Cardiac muscle cell (in vitro differentiated cells and primary cell): Measurements from ENCODE around the gene DHX58. TPM values are rescaled to one million over a fixed set of nuclear protein-coding genes. Genes with fewer than 3 reads are reported as not detected.
"Not testable (repeated sequence)": the region's sequence is repeated elsewhere in the genome, so short reads cannot be mapped to it uniquely, and the experiment has no call there.

Experiments
- DNase-seq, 2 donors: peaks; one replicate each; pipeline versions ENCODE4 v3.0.0 to v3.0.0-alpha.2; 2010 to 2017; ENCODE audit warnings: low read depth in 1 of 2, low spot score in 1 of 2
- H3K27ac ChIP-seq: fragments of 200-600 bp; sonication (generic); 2 replicates; pipeline ENCODE4 v1.5.1; 2016
- H3K27me3 ChIP-seq: fragments of 200-600 bp; sonication (generic); 2 replicates; pipeline ENCODE4 v1.6.0; 2016; ENCODE audit warnings: control low read depth
- H3K36me3 ChIP-seq: fragments of 200-600 bp; sonication (generic); 2 replicates; pipeline ENCODE4 v1.5.1; 2016; ENCODE audit warnings: control low read depth
- H3K4me1 ChIP-seq: fragments of 200-600 bp; sonication (generic); 2 replicates; pipeline ENCODE4 v1.8.1; 2017; ENCODE audit warnings: low read depth, mild to moderate bottlenecking, mixed run types
- H3K4me3 ChIP-seq: fragments of 200-600 bp; sonication (generic); 2 replicates; pipeline ENCODE4 v1.5.1; 2016; ENCODE audit warnings: mild to moderate bottlenecking
- H3K9me3 ChIP-seq: fragments of 200-600 bp; sonication (generic); 2 replicates; pipeline ENCODE4 v1.5.1; 2017; ENCODE audit warnings: low read depth, mild to moderate bottlenecking, control low read depth
- polyA plus RNA-seq: library from polyadenylated mRNA; unstranded; fragments of >200 nt; fragmentation: Nextera tagmentation; extraction: Ambion mirVana; gene quantifications from 2 replicates; pipeline ENCODE4 v1.2.1, GENCODE V29; 2016
- total RNA-seq: library from RNA; depleted of rRNA; stranded (reverse); fragments of >200 nt; gene quantifications from 2 replicates; pipeline ENCODE4 v1.2.3, GENCODE V29; 2016
- TF ChIP-seq, protein P1 (sequence below): IDR thresholded peaks from 2 replicates; pipeline ENCODE4 v1.5.1; 2012; ENCODE audit warnings: low read depth, mild to moderate bottlenecking, low read length

Gene DHX58
- total and polyA plus RNA-seq, 2 experiments from 2014 or later, result 0.42 TPM; not detected in 1

DNA sequence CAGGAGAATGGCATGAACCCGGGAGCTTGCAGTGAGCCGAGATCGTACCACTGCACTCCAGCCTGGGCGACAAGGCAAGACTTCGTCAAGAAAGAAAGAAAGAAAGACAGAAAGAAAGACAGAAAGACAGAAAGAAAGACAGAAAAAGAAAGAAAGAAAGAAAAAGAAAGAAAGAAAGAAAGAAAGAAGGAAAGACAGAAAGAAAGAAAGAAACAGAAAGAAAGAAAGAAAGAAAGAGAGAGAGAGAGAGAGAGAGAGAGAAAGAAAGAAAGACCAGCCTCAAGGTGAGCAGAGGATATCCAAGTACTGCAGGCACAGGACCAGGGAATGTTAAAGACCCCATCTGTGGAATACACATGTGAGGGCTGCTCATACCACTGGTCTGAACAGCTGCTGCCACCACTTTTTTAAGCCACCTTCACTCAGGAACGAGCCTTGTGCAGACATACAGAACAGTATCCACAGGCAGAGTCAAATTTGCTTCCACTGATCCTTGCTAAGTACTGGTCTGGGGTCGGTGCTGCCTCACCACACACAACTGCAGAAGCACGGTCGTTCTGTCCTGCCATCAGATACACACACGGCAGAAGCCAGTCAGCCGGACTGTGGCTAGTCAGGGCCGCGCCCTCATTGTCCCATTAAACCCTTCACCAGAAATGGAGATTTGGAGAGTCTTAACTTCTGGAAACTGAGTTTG is 34.5 kb upstream of the DHX58 start:
- no peak for DNase-seq
- Histone ChIP-seq H3K4me1 (peaks cover 13% of the 10 kb centered on the region), H3K27me3 (no peaks in the 10 kb centered on the region), H3K36me3 (no peaks in the 10 kb centered on the region), H3K9me3 (no peaks in the 10 kb centered on the region), H3K4me3 (no peak overlapping the region), H3K27ac (no peak overlapping the region)
- TF ChIP-seq, protein P1, sequence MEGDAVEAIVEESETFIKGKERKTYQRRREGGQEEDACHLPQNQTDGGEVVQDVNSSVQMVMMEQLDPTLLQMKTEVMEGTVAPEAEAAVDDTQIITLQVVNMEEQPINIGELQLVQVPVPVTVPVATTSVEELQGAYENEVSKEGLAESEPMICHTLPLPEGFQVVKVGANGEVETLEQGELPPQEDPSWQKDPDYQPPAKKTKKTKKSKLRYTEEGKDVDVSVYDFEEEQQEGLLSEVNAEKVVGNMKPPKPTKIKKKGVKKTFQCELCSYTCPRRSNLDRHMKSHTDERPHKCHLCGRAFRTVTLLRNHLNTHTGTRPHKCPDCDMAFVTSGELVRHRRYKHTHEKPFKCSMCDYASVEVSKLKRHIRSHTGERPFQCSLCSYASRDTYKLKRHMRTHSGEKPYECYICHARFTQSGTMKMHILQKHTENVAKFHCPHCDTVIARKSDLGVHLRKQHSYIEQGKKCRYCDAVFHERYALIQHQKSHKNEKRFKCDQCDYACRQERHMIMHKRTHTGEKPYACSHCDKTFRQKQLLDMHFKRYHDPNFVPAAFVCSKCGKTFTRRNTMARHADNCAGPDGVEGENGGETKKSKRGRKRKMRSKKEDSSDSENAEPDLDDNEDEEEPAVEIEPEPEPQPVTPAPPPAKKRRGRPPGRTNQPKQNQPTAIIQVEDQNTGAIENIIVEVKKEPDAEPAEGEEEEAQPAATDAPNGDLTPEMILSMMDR, result no peak

DNA sequence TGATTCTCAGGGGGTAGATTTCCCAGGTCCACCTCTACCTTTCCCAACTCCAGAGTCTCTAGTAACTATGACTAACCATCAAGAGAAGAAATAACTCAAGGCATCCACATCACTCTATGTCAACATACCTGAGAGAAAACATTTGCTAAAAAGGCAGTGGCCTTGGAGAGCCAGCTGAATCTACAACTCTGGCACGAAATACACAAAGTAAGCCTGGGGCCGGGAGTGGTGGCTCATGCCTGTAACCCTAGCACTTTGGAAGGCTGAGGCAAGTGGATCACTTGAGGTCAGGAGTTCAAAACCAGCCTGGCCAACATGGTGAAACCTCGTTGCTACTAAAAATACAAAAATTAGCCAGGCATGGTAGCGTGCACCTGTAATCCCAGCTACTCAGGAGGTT is 30.6 kb upstream of the DHX58 start:
- H3K9me3 ChIP-seq, H3K27me3 ChIP-seq, DNase-seq, H3K4me3 ChIP-seq, H3K36me3 ChIP-seq: not testable (repeated sequence)
- H3K4me1 ChIP-seq, result peaks cover 24% of the 10 kb centered on the region
- peak overlapping the region; percentile 85 for H3K27ac ChIP-seq

DNA sequence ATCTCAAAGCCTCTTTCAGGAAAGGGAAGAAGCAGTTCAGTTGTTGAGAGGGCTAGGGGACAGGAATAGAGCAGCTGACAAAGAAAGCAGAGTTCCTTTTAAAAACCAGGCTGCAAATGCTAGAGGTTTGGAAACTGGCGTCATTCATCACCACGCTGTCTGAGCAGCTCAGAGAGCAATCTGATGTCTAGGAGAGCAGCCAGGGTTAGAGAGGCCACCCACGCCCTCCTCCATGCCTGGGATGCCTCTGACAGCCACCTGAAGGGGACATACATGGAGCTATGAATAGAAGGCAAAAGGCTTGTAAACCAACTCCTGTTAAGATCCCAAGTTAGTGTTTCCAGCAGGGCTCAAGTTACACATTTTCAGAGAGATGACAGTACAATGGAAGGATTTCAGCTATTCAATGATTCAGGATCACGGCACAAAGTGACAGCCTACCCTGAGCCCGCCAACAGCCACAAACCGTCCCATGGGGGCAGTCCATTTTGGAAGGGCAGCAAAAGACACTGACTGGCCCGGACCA is 29.9 kb upstream of the DHX58 start:
- no peaks in the 10 kb centered on the region for H3K27me3 ChIP-seq
- TF ChIP-seq, protein P1, result no peak
- peaks cover 24% of the 10 kb centered on the region for H3K4me1 ChIP-seq
- H3K36me3 ChIP-seq, result no peaks in the 10 kb centered on the region
- H3K4me3 ChIP-seq, result no peak overlapping the region
- H3K9me3 ChIP-seq, result no peaks in the 10 kb centered on the region
- peak; percentile 16 to 82 for DNase-seq
- peak overlapping the region; percentile 85 for H3K27ac ChIP-seq

DNA sequence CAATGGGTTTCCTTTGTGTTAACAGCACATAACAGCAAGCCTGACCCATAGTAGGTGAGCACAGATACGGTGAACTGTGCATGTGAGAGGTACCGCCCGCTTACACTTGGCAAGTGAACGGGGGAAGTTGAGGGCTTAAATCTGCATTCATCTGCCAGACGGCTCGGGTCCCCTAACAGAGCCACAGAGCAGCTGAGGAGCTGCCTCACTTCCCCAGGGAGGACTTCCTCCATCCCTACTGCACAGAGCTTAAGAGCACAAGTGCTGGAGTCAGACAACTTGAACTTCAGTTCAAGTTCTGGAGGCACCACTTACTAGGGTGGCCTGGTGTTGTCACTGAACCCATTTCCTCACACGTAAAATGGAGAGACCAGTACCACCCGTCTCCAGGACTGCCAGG is 28.9 kb upstream of the DHX58 start:
- Histone ChIP-seq H3K4me1 (peaks cover 24% of the 10 kb centered on the region), H3K36me3 (no peaks in the 10 kb centered on the region), H3K4me3 (no peak overlapping the region), H3K27me3 (no peaks in the 10 kb centered on the region), H3K9me3 (no peaks in the 10 kb centered on the region), H3K27ac (peak overlapping the region; percentile 85)
- TF ChIP-seq, protein P1, result no peak
- no peak for DNase-seq

DNA sequence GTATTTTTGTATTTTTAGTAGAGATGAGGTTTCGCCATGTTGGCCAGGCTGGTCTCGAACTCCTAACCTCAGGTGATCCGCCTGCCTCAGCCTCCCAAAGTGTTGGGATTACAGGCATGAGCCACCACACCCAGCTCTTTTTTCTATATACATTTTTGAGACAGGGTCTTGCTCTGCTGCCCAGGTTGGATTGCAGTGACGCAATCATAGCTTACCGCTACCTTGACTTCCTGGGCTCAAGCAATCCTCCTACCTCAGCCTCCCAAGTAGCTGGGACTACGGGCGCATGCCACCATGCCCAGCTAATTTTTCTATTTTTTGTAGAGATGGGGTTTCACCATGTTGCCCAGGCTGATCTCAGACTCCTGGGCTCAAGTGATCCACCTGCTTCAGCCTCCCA is 28.2 kb upstream of the DHX58 start:
- not testable (repeated sequence) for H3K27me3 ChIP-seq, DNase-seq, H3K36me3 ChIP-seq, H3K4me3 ChIP-seq, H3K9me3 ChIP-seq
- Histone ChIP-seq H3K4me1 (peaks cover 28% of the 10 kb centered on the region), H3K27ac (peak overlapping the region; percentile 85)

DNA sequence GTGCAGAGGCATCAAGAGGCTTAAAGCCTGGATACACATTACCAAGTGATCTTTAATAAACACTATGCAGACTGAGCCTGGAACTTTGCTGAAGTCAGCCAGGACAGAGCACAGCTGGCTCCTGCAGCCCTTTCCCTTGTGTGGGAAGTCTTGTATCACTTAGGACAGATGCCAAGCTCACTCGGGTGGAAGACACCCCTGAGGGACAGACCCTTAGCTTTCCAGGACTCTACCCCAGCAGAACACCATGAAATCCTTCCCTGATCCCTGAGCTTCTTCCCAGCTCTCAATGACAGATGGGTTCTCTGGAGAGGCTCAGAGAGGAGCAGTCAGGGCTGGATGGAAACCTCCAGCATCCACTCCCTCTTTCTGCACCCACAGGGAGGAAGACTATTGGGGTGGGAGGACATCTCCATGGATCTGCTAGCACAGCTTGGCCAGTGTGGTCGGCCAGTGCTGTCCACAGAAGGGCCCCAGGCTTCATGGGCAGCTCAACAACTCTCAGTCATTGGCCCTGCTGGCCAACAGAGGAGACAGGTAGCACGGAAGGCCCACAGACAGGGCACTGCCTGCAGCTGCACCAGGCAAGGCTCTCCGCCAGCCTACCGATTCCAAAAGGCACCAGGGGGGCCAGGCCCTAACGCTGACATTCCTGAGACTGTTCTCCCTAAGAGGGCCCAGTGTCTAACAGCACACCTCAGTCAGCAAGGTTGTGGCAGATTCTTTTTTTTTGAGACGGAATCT is 26.4 kb upstream of the DHX58 start:
- Histone ChIP-seq H3K9me3 (no peaks in the 10 kb centered on the region), H3K4me3 (no peak overlapping the region), H3K27me3 (no peaks in the 10 kb centered on the region), H3K27ac (peak overlapping the region; percentile 40), H3K4me1 (peaks cover 32% of the 10 kb centered on the region), H3K36me3 (no peaks in the 10 kb centered on the region)
- TF ChIP-seq, protein P1, result no peak
- DNase-seq, result peak in 1 of 2 donors; percentile 37
